Measurements from ENCODE around the gene SASH1. TPM values are rescaled to one million over a fixed set of nuclear protein-coding genes. Genes with fewer than 3 reads are reported as not detected.
A peak's percentile ranks its signal among the peaks of the same experiment; 100 is the strongest.

The SASH1 gene
- total and polyA plus RNA-seq, 2 of the 8 experiments (the other 6 are each of a cell fraction or from before 2014, with no cell fraction given): 6.0 to 20.2 TPM

DNA sequence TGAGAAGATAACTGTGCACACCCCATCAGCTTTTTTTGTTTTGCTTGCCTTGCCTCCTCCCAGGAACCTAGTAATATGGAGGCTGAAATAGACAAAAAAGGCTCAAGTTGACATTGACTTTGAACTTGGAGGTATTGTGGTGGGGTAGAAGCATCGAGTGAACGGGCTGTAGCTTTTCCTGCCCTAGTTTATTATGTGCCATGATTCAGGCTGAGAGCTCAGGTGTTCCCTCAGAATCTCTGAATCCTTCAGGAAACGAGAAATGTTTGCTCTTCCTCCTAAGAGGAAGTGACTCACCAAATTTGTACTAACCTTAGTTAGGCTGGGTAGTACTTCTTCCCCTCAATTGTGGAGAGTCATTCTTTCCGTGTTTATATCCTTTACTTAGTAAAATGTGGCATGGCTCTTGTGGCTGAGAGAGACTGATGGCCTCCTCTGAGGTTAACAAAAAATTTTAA is 98.8 kb downstream of the SASH1 start:
- Histone ChIP-seq H2BK15ac (ENCODE audit: low read length) (no peak overlapping the region), H4K91ac (replicated peaks; ENCODE audit: insufficient read length, low read length) (no peak overlapping the region), H3K14ac (ENCODE audit: insufficient read length) (no peak overlapping the region), H4K20me1 (replicated peaks in 1 of 2; ENCODE audit: control insufficient read depth in 1 of 2, insufficient read depth in 2 of 2, low read length in 2 of 2) (no peaks in the 10 kb centered on the region), H2BK5ac (ENCODE audit: low read depth, low read length) (0 out of 2 replicates have a peak overlapping the region, but pooled peaks have one; percentile 26), H4K8ac (ENCODE audit: extremely low read depth, insufficient read depth, low read length) (no peak overlapping the region), H3K23me2 (ENCODE audit: low read depth, low read length) (0 out of 2 replicates have a peak, but pooled peaks cover 2% of the 10 kb centered on the region), H3K79me2 (ENCODE audit: control insufficient read depth in 1 of 2, insufficient read depth in 2 of 2, low read length in 2 of 2) (peaks cover 0 to 7% of the 10 kb centered on the region in 2 experiments; a peak in 2 of 4 replicates), H2AFZ (ENCODE audit: low read length) (no peak overlapping the region), H3K79me1 (ENCODE audit: low read depth, low read length) (no peaks in the 10 kb centered on the region; the same call in 1 of the 2 replicates), H3K23ac (ENCODE audit: insufficient read length) (no peak overlapping the region), H3K36me3 (ENCODE audit: control insufficient read depth in 2 of 4, insufficient read depth in 4 of 4, low read length in 3 of 4) (peaks cover 0 to 3% (median 0%) of the 10 kb centered on the region in 4 experiments; a peak in 2 of 8 replicates), H3K27ac (ENCODE audit: low read depth, low read length) (peak overlapping the region; percentile 2; the same call in 1 of the 2 replicates), H3K4me2 (ENCODE audit: insufficient read depth in 1 of 2, low read depth in 2 of 2, low read length in 2 of 2) (no peak overlapping the region), H3K9me3 (ENCODE audit: insufficient read depth in 2 of 2, low read depth in 1 of 2, low read length in 1 of 2) (no peaks in the 10 kb centered on the region), H3K27me3 (replicated peaks in 1 of 4; ENCODE audit: control insufficient read depth in 3 of 4, extremely low read depth in 1 of 4, insufficient read depth in 3 of 4, low read length in 3 of 4) (no peaks in the 10 kb centered on the region), H2BK120ac (replicated peaks; ENCODE audit: low read depth, low read length) (no peak overlapping the region), H4K5ac (ENCODE audit: insufficient read length, low read depth, low read length) (no peak overlapping the region), H3K4me1 (replicated peaks in 1 of 4; ENCODE audit: control insufficient read depth in 3 of 4, insufficient read depth in 4 of 4, low read length in 3 of 4) (peaks cover 0 to 16% (median 11%) of the 10 kb centered on the region in 4 experiments; a peak in 3 of 7 replicates), H3K4ac (replicated peaks; ENCODE audit: insufficient read length, low read depth, low read length) (no peak overlapping the region), H2AK5ac (ENCODE audit: low read depth, low read length) (peak overlapping the region; percentile 92; the same call in 1 of the 2 replicates), H2BK12ac (ENCODE audit: low read depth, low read length) (0 out of 2 replicates have a peak overlapping the region, but pooled peaks have one; percentile 20), H3K56ac (replicated peaks; ENCODE audit: insufficient read length, low read depth, low read length) (no peak overlapping the region), H3K18ac (ENCODE audit: extremely low read depth, low read length) (no peak overlapping the region), H3K9ac (replicated peaks in 1 of 4; ENCODE audit: extremely low read depth in 1 of 4, low read depth in 3 of 4, low read length in 3 of 4) (no peak overlapping the region), H2BK20ac (ENCODE audit: low read length) (no peak overlapping the region), H3K4me3 (ENCODE audit: extremely low read depth in 1 of 4, insufficient read depth in 2 of 4, low read depth in 3 of 4, low read length in 4 of 4) (no peak overlapping the region)
- ChIA-PET CTCF (ENCODE audit: partially characterized antibody) (interaction anchor here (1.2 kb wide), 1 partner anchor 14 kb away, joined by 4 read pairs; no protein-coding TSS in a partner anchor), POLR2A (ENCODE audit: partially characterized antibody) (interaction anchor here (1.0 to 1.1 kb wide), 2 partner anchors 32 to 158 kb away, joined by 3 read pairs; no protein-coding TSS in a partner anchor)
- WGBS, 2 experiments (ENCODE audit: extremely low coverage in 1 of 2, insufficient coverage in 1 of 2, insufficient read length in 1 of 2, insufficient replicate concordance in 2 of 2, low coverage in 1 of 2, low lambda C conversion rate in 2 of 2, missing lambda C conversion rate in 1 of 2): 86% methylated on average over 4 of the region's 4 CpGs; no CpG with 5 or more reads in 1 of the 2 experiments
- FAIRE-seq (no peak), DNase-seq (ENCODE audit: low read depth in 1 of 2, low spot score in 2 of 2) (no peak)
- TF ChIP-seq EGR1 (IDR thresholded peaks at IDR 0.05; ENCODE audit: borderline replicate concordance, low read depth, low read length) (no peak), TAF1 (IDR thresholded peaks at IDR 0.05; ENCODE audit: low read depth, low read length) (no peak), TCF12 (IDR thresholded peaks at IDR 0.05; ENCODE audit: low read depth, low read length) (no peak), CBX8 (IDR thresholded peaks at IDR 0.05; ENCODE audit: borderline replicate concordance, low read depth, low read length) (no peak), MAFK (IDR thresholded peaks at IDR 0.05; ENCODE audit: low read depth, low read length) (no peak)

All from H1 (cell line).